Measurements from ENCODE around the gene DOCK7.
A peak's percentile ranks its signal among the peaks of the same experiment; 100 is the strongest.

DOCK7 gene

DNA sequence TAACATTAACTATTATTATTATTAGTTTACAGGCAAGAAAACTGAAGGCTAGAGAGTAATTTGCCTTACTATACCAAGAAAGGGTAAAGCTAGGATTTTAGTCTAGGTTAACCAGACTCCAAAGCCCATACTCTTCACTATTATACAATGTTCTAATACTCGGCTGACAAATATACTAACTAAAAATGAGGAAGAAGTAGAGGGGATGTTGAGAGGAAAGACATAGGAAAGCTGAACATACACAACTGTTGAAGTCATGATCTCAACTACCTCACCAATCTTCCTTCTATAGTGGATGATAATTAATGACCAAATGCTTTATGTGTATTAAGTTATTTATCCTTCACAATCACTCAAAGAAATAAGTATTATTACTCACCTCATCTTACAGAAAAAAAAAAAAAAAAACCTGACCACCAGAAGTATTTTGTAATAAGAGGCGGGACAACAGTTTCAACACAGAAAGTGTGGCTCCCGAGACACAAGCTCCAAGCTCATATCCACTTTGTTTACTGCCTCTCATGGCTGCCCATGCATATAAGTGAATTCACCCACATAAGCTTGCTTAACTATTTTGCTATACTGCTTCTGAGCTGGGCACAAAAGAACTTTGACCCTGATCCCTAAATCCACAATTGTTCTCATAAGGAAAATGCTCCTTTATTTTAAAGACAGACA, 173.3 kb downstream of the DOCK7 start:
- DNase-seq, result no peak

DNA sequence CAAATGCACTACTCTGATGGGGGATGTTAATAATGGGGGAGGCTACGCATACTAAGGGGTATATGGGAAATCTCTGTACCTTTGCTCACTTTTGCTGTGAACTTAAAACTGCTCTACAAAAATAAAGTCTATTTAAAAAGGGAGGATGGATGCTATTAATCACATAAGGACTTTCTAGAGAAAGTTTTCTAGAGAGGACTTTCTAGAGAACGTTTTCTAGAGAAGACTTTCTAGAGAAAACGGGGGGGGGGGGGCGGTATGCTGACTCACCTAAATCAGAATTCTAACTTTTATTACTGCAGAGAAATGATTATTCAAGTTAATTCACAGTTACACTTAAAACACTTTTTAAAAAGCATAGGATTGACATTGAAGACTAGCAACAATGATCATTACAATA, 175.2 kb downstream of the DOCK7 start:
- no peak for DNase-seq

DNA sequence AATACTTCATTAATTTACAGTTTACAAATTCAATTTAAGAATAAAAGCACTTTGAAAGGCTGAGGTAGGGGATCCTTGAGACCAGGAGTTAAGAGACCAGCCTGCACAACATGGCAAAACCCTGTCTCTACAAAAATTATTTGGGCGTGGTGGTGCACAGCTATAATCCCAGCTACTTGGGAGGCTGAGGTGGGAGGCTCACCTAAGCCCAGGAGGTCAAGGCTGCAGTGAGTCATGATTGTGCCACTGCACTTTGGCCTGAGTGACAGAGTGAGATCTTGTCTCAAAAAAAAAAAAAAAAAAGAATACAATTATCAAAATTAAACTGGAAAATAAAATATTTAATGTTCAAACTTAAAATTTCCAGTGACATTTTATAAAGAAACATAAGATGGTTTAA, 179.2 kb downstream of the DOCK7 start:
- no peak for DNase-seq

DNA sequence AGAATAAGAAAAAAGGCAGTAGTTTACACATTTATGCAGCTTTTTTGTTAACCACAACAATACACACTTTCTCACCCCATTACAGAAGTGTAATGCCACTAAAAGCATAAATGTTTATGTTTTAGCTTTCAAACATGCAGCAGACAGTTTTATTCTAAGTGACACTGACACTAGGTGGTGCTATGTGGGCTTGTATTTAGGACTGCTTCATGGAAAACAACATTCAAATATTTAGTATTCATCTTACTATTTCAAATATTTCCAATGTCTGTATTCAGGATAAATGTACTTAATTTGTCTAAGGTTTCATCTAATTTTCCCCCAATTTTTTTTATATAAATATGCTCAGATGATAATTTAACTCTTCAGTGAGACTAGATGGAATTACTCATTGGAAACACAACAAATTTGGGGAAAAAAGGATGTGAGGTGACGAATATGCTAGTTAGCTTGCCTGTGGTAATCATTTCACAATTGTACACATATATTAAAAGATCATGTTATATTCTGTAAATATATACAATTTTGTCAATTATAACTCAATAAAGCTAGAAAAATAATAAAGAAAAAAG, 179.9 kb downstream of the DOCK7 start:
- no peak for DNase-seq

DNA sequence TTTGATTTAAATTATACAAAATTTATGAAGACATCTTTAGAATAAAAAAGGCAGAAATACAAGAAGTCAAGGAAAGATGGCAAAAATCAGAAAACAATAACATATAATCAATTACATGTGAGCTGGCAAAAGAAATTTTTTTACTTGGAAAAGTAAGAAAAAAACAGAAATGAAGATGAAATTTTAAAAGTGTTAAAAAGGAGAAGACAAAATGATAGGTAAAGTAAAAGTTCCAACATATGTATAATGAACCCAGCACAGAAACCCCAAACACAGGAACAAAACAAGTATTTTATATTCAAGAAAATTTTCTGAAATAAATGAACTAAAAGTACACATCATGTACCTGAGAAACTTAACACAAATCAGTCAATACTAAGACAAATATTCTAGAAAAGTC, 188.0 kb downstream of the DOCK7 start:
- no peak for DNase-seq

DNA sequence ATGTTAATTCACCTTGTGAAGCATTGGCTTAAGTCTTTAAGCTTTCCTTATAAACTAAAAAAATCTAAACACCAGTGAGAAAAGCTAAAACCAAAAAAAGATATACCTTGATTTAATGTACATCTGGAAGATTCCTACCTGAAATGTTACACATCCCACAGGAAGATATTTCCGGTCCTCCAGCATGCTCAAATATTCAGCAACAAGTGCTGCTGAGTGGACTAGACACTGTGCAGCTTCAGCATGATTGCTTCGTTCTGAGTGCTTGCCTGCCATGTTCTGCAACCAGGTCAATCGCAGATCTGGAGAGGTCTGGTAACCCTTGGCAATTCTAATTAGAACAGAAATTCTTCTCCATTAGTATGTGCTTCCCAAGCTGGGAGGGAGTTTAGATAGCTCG, 194.0 kb downstream of the DOCK7 start:
- no peak for DNase-seq

DNA sequence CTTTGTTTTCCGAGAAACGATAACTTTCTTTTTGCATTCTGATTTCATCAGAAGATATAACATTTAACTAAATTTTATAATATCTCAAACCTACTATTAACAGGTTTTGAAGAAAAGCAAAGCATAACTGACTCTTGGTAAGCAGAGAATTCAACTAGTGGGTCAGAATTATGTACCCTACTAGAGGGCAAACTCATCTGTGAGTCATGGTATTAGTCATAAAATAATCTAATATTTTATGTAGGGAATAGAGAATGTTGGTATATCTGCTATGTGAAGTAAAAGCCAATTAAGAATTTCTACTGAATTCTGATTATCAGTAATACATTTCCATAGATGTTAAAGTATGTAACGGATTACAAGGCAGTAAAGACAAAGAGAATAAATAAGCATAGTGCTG, 194.5 kb downstream of the DOCK7 start:
- no peak for DNase-seq

DNA sequence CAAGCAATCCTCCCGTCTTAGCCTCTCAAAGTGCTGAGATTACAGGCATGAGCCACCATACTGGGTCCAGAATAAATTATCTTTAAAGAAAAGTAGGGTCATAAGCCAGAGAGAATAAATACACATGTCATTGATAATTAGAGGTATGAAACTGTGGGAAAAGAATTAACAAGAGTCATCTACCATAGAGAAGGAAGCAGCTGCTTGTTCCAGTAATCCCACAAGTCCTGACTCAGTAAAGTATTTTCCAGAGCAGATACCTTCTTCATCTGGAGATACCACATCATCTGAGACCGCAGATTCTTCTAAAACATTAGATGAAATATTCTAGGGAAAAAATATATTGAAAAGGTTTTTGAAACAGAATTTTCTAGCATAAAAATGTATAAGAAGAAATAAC, 195.7 kb downstream of the DOCK7 start:
- no peak for DNase-seq

DNA sequence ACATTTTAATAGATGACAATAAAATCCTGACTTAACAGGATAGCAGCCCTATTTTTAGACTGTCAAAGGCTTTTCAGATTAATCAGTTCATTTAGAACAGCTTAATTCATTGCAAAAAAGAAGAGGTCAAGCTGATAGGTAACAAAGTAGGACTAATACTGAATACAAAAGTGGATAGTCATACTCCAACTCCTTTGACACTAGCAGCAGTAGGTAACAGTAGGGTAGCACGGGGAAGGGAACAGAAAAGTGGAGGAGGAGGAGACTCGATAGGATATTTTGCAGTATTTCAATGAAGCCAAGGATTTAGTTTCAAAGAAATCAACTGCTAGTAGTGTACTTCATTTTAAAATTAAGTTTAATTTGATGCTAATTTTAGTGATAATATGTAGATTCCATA, 200.2 kb downstream of the DOCK7 start:
- DNase-seq, result no peak

DNA sequence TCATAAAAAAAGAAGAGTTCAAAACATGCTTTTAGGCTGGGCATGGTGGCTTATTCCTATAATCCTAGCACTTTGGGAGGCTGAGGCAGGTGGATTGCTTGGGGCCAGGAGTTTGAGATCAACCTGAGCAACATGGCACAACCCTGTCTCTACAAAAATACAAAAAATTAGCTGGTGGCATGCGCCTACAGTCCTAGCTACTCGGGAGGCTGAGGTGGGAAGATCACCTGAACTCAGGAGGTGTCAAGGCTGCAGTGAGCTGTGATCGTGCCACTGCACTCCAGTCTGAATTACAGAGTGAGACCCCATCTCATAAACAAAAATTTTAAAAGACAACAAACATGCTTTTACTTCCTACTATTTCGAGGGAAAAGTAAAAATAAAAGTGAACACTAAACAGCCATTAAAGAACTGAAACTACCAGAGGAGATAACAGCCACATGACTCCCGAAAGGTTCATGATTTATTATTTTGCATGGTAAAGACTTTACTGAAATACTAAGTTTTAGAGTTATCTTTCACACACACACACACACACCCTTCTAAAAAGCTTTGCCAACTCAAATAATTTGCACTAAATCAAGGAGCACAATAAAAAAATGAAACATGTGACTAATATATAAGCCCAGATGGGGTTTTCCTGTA, 203.2 kb downstream of the DOCK7 start:
- DNase-seq, result no peak

DNA sequence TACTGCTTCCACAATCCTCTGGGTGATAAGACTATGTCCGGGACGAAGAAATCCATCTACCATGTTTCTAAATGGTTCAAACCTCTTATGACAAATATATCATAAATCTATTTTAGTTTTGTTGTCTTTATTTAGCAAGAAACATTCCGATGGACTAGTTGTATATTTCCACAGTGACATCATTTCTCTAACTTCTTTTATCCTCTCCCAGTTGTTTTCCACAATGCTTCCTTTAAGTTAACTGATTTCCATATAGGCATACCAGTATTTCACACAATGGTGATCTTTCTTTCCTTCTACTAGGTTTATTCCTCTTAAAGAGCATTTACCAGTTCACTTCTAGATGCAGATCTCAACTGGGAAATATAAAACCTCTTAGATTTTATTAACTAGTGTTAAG, 206.5 kb downstream of the DOCK7 start:
- DNase-seq, result no peak

DNA sequence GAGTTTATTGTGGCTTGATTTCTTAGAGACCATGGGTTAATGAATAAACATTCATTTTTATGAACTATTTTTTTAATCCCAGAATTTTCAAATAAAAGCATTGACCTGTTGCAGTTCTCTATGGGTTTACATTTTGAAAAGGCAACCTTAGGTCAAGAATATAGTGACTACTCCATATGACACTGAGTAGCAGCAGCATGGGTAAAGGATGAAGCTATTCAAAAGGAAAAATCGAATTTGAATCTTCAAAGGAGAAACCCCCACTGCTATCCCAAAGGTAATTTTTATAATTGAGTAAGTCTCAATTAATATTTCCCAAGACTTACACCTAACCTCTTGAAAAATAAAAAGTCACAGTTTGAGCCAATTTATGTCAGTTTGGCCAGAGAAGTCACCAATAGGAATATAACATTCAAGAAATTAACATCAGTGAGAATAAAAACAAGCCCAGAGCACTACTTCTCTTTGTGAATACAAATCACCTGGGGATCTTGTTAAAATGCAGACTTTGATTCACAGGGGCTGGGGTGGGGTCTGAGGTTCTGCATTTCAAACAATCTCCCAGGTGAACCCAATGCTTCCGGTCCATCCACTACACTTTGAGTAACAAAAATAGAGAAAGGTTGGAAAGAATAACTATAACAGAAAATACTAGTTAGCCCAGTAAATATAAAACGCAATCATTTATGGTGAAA, 211.5 kb downstream of the DOCK7 start:
- DNase-seq, result no peak

DNA sequence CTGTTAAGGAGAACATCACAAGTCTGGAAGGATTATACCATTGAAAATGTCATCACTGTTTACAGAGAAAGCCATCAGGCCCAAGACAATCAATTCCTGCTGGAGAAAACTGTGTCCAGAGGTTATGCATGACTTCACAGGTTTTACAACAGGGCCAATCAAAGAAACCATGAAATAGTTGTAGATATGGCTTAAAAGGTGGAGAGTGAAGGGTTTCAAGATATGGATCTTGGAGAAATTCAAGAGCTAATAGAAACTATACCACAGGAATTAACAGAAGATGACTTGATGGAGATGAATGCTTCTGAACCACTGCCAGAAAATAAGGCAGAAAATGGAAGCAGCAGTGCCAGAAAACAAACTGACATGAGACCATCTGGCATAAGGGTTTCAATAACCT, 221.1 kb downstream of the DOCK7 start:
- DNase-seq, result peak; percentile 12

DNA sequence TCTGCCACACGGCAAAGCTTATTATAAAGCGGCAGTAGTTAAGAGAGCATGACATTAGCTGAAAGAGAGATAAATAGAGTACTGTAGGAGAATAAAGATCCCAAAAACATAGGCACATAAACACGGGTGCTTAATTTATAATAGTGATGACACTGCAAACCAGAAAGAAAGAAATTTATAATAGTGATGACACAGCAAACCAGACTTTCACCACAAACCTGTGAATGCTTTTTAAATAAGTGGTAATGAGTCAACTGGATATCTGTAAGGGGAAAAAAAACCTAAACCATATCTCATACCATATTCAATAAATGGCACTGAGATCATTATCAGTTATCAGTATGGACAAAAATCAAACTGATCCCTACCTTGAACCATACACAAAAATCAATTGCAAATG, 225.8 kb downstream of the DOCK7 start:
- no peak for DNase-seq

DNA sequence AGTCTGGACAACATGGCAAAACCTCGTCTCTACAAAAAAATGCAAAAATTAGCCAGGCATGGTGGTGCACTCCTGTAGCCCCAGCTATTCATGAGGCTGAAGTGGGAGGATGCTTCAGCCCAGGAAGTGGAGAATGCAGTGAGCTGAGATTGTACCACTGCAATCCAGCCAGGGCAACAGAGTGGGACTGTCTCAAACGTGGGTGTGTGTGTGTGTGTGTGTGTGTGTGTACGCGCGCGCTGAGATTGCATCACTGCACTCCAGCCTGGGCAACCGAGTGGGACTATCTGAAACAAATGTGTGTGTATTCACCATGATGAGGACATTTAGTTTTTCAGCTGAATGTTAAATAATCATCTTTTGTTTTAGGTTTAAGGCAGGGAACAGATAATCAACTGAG, 230.2 kb downstream of the DOCK7 start:
- DNase-seq, result no peak

DNA sequence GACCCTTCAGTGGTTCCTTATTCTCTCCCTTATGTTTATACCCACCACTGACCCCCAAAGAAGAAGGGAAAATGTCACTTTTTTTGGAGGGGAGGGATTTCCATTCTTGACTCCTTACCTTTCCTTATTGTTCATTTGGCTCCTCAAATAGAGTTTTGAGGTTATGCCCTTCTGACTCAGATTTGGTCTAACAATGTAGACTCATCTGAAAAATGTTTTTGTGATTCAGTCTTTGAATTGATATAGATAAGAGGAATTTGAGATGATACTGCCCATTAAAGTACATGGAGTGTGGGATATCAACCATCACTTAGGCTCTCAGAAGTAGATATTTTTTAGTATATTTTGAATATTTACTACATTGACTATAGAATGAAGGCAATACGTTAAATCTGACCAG, 235.2 kb downstream of the DOCK7 start:
- no peak for DNase-seq

DNA sequence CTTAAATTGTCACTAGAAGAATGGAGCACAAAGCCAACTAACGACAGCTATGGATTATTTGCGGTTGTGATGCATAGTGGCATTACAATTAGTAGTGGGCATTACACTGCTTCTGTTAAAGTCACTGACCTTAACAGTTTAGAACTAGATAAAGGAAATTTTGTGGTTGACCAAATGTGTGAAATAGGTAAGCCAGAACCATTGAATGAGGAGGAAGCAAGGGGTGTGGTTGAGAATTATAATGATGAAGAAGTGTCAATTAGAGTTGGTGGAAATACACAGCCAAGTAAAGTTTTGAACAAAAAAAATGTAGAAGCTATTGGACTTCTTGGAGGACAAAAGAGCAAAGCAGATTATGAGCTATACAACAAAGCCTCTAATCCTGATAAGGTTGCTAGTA, 237.9 kb downstream of the DOCK7 start:
- DNase-seq, result no peak

DNA sequence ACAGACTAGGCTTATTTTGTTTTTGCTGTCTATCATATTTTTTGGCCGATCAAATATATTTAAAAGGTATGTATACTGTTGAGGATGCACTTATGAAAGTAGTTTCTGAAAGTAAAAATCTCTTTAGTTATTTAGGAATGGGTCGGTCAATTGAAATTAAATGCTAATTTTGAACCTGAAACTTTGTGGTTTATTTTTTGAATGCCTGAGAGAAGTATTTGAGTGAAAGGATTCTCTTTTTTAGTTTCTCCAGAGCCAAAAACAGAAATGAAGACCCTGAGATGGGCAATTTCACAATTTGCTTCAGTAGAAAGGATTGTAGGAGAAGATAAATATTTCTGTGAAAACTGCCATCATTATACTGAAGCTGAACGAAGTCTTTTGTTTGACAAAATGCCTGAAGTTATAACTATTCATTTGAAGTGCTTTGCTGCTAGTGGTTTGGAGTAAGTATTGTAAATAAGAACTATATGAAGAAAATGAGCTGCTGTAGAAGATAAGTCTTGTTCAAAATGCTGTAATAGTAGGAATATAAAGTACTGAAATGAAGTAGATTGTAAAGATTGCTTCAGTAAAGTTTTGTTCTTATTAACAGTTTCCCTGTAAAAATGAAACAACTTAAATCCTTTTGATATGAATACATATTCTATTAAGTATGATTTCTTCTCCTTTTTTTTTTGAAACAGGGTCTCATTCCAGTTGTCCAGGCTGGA, 239.8 kb downstream of the DOCK7 start:
- DNase-seq, result no peak

DNA sequence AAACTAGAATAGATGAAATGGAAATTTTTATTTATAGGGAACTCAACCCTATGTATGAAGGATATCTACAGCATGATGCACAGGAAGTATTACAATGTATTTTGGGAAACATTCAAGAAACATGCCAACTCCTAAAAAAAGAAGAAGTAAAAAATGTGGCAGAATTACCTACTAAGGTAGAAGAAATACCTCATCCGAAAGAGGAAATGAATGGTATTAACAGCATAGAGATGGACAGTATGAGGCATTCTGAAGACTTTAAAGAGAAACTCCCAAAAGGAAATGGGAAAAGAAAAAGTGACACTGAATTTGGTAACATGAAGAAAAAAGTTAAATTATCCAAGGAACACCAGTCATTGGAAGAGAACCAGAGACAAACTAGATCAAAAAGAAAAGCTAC, 243.5 kb downstream of the DOCK7 start:
- DNase-seq, result no peak

DNA sequence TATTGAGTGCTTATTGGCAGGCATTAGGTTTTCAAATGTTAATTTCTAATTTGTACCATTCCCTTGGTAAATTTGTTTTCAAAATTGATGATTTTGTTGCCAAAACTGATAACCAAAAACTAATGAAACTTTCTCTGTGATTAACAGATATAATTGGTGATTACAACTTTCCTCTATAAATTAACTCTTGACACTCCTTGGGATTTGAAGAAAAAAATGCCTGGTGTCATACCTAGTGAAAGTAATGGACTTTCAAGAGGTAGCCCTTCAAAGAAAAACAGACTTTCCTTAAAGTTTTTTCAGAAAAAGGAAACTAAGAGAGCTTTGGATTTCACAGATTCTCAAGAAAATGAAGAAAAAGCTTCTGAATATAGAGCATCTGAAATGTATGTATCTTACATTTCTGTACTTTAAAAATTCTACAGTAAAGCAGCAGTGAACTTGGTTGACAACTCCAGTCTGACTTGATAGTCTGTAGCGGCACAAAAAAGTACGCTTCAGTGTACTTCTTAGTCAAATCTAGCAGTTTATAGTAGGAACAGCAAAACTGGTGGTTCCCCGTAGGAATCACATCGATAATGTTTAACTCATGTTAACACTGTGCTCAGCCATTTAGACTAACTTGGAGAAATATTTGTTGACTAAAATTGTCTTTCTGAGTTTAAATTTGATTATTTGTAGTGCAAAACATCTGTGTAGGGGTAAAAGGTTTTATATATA, 248.4 kb downstream of the DOCK7 start:
- DNase-seq, result no peak

DNA sequence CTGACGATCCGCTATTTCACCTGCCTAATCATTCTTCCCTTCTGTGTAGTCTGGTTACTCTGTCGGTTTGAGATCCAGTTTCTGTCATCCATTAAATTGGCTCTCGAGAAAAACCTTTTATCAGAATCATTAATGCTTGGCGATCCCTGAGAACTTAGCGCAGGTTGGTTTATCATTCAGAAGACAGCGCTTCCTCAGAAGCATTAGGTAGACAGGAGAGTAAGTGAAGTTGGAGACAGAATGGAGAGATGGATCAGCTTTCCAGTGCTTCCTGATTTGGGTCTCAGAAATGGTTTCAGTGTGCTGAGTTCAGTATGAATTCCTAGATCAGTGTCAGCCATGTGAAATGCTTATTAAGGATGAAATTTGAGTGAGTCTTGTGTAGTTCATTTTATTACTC, 250.0 kb downstream of the DOCK7 start:
- no peak for DNase-seq

DNA sequence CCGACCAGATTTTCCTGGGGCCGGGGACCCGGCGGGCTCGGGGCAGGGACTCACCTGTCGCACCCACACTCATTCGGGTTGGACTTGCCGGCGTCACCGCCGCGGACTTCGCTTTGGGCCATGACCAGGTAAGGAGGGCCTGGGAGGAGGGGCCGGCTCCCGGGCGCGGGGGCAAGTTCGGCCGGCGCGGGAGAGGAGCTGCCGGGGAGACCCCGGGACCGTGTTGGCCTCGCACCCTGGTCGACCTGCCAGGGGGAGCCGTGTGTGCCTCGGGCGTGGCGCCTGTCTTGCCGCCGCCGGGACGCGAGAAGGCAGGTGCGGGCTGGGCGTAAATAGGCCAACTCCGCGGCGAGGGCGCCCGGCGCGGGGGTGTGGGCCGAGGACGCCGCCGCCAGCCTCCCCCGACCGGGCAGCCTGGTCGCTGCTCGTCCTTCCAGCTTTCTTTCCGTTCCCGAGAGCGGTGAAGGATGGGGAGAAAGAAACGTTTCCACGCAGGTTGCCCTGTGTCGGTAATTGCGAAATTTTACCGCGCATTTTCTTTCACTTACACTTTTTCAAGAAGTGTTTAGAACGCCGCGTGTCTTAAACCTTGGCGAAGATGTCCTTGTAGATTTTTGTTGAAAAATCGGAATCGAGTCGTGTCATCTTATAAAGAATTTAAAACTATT, 250.8 kb downstream of the DOCK7 start:
- DNase-seq, result no peak
